Measurements from ENCODE around the gene DNAJB6. TPM values are rescaled to one million over a fixed set of nuclear protein-coding genes. Genes with fewer than 3 reads are reported as not detected.

DNAJB6 gene
- total and polyA plus RNA-seq, 2 donors (not counting 3 experiments of a cell fraction or from before 2014, with no cell fraction given): 69.6 to 135 TPM

DNA sequence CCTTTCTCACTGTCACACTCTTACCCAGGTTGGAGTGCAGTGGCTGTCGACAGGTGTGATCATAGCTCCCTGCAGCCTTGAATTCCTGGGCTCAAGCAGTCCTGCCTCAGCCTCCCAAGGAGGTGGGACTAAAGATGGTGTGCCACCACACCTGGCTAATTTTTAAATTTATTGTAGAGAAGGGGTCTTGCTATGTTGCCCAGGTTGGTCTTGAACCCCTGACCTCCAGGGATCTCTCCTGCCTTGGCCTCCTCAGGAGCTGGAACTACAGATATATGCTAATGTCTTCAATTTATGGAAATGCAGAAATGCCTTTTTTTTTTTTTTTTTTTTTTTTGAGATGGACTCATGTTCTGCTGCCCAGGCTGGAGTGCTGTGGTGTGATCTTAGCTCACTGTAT, 42.7 kb downstream of the DNAJB6 start:
- Histone ChIP-seq H3K9me1 (replicated peaks; ENCODE audit: control insufficient read depth, extremely low read depth, insufficient read depth, low read length) (no peaks in the 10 kb centered on the region), H3K36me3 (ENCODE audit: control insufficient read depth in 2 of 2, extremely low read depth in 1 of 2, insufficient read depth in 2 of 2, low read length in 2 of 2) (peaks cover 9 to 16% of the 10 kb centered on the region in 2 experiments), H3K27ac (ENCODE audit: insufficient read depth, low read depth, low read length) (no peak overlapping the region), H3K9me3 (replicated peaks; ENCODE audit: control insufficient read depth, insufficient read depth, low read length) (no peaks in the 10 kb centered on the region), H3K79me2 (ENCODE audit: control insufficient read depth, insufficient read depth, low read length) (peaks cover 69% of the 10 kb centered on the region), H3K4me2 (ENCODE audit: insufficient read depth, low read length) (no peak overlapping the region), H3K9ac (replicated peaks; ENCODE audit: extremely low read depth, insufficient read depth, low read length) (no peak overlapping the region), H3K4me1 (ENCODE audit: control insufficient read depth, extremely low read depth, insufficient read depth, low read length) (peaks cover under 1% of the 10 kb centered on the region), H3K4me3 (replicated peaks in 1 of 3; ENCODE audit: insufficient read depth in 1 of 3, low read depth in 1 of 3, low read length in 3 of 3) (no peak overlapping the region), H2AFZ (ENCODE audit: low read depth, low read length) (no peak overlapping the region), H4K20me1 (replicated peaks; ENCODE audit: control insufficient read depth, extremely low read depth, insufficient read depth, low read length) (peaks cover 7% of the 10 kb centered on the region), H3K27me3 (ENCODE audit: control insufficient read depth in 2 of 2, insufficient read depth in 2 of 2, low read length in 2 of 2) (no peaks in the 10 kb centered on the region)
- intact Hi-C loops (cut with micrococcal nuclease): no loop called here
- BruUV-seq (replicated peaks): no TSS peak
- ChIA-PET CTCF (interaction anchor here (1.2 to 1.6 kb wide), 4 partner anchors 7 to 40 kb away, joined by 3 to 7 read pairs (median 4); no protein-coding TSS in a partner anchor), POLR2A (no interaction called here)
- DNase-seq (ENCODE audit: low read depth, low spot score) (no peak), FAIRE-seq (no peak)
- dilution Hi-C loops (cut with MboI; ENCODE audit: extremely low pct_ligation_motif_present, low sequenced_read_pairs): no loop called here
- TF ChIP-seq GATA2 (IDR thresholded peaks at IDR 0.05; ENCODE audit: insufficient read depth, insufficient read length, low read depth, low read length) (no peak), POLR2A (IDR thresholded peaks at IDR 0.05; ENCODE audit: low read depth, low read length) (no peak), FOS (IDR thresholded peaks at IDR 0.05; ENCODE audit: borderline replicate concordance, insufficient read depth, low read length) (no peak), JUN (IDR thresholded peaks at IDR 0.05; ENCODE audit: borderline replicate concordance, insufficient read depth, insufficient read length, low read depth) (no peak), MYC (IDR thresholded peaks at IDR 0.05; ENCODE audit: low read depth, low read length) (no peak), POLR2AphosphoS5 (IDR thresholded peaks at IDR 0.05; ENCODE audit: insufficient read depth, low read depth, low read length) (no peak), EZH2 (IDR thresholded peaks at IDR 0.05; ENCODE audit: borderline replicate concordance, low read depth, low read length, severe bottlenecking) (no peak)
- TF ChIP-seq, protein P1, sequence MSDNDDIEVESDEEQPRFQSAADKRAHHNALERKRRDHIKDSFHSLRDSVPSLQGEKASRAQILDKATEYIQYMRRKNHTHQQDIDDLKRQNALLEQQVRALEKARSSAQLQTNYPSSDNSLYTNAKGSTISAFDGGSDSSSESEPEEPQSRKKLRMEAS (IDR thresholded peaks at IDR 0.05; ENCODE audit: insufficient read depth, insufficient read length): no peak
- TF ChIP-seq, protein P2, sequence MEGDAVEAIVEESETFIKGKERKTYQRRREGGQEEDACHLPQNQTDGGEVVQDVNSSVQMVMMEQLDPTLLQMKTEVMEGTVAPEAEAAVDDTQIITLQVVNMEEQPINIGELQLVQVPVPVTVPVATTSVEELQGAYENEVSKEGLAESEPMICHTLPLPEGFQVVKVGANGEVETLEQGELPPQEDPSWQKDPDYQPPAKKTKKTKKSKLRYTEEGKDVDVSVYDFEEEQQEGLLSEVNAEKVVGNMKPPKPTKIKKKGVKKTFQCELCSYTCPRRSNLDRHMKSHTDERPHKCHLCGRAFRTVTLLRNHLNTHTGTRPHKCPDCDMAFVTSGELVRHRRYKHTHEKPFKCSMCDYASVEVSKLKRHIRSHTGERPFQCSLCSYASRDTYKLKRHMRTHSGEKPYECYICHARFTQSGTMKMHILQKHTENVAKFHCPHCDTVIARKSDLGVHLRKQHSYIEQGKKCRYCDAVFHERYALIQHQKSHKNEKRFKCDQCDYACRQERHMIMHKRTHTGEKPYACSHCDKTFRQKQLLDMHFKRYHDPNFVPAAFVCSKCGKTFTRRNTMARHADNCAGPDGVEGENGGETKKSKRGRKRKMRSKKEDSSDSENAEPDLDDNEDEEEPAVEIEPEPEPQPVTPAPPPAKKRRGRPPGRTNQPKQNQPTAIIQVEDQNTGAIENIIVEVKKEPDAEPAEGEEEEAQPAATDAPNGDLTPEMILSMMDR (IDR thresholded peaks at IDR 0.05; ENCODE audit: extremely low read depth in 1 of 2, insufficient read depth in 1 of 2, low read depth in 1 of 2, low read length in 2 of 2): no peak
